ENCODE data around the gene NRXN3.

The NRXN3 gene

GRCh38 chr14:78302841-78303240 is 132.7 kb downstream of the NRXN3 start:
- Mint-ChIP-seq H3K9me3 (no peaks in the 10 kb centered on the region), H3K27me3 (peaks cover 5% of the 10 kb centered on the region), H3K4me3 (no peak overlapping the region), H3K27ac (no peak overlapping the region), H3K4me1 (ENCODE audit: low read depth) (no peaks in the 10 kb centered on the region), H3K36me3 (ENCODE audit: low read depth) (no peaks in the 10 kb centered on the region)
- intact Hi-C loops (cut with micrococcal nuclease): no loop called here

GRCh38 chr14:78307671-78308070 is 137.5 kb downstream of the NRXN3 start:
- H3K4me3 Mint-ChIP-seq: no peak overlapping the region
- H3K27ac Mint-ChIP-seq: no peak overlapping the region
- peaks cover under 1% of the 10 kb centered on the region for H3K27me3 Mint-ChIP-seq
- H3K4me1 Mint-ChIP-seq (ENCODE audit: low read depth): no peaks in the 10 kb centered on the region
- H3K9me3 Mint-ChIP-seq: no peaks in the 10 kb centered on the region
- intact Hi-C loops (cut with micrococcal nuclease): no loop called here
- no peaks in the 10 kb centered on the region for H3K36me3 Mint-ChIP-seq (ENCODE audit: low read depth)

GRCh38 chr14:78308079-78308478 is 137.9 kb downstream of the NRXN3 start:
- intact Hi-C loops (cut with micrococcal nuclease): no loop called here
- Mint-ChIP-seq H3K27ac (no peak overlapping the region), H3K27me3 (no peaks in the 10 kb centered on the region), H3K4me3 (no peak overlapping the region), H3K9me3 (no peaks in the 10 kb centered on the region), H3K4me1 (ENCODE audit: low read depth) (no peaks in the 10 kb centered on the region), H3K36me3 (ENCODE audit: low read depth) (no peaks in the 10 kb centered on the region)

- Mint-ChIP-seq H3K4me1 (ENCODE audit: low read depth) (no peaks in the 10 kb centered on the region), H3K36me3 (ENCODE audit: low read depth) (no peaks in the 10 kb centered on the region), H3K27me3 (no peaks in the 10 kb centered on the region), H3K27ac (no peak overlapping the region), H3K4me3 (no peak overlapping the region), H3K9me3 (no peaks in the 10 kb centered on the region)
- intact Hi-C loops (cut with micrococcal nuclease): no loop called here
Measured at GRCh38 chr14:78310272-78310671, 140.1 kb downstream of the NRXN3 start.

- no peaks in the 10 kb centered on the region for H3K27me3 Mint-ChIP-seq
- intact Hi-C loops (cut with micrococcal nuclease): no loop called here
- no peak overlapping the region for H3K27ac Mint-ChIP-seq
- no peaks in the 10 kb centered on the region for H3K9me3 Mint-ChIP-seq
- H3K4me1 Mint-ChIP-seq (ENCODE audit: low read depth): peaks cover 9% of the 10 kb centered on the region
- no peak overlapping the region for H3K4me3 Mint-ChIP-seq
- H3K36me3 Mint-ChIP-seq (ENCODE audit: low read depth): no peaks in the 10 kb centered on the region
Measured at GRCh38 chr14:78313499-78313898, 143.3 kb downstream of the NRXN3 start.

GRCh38 chr14:78314484-78314883 is 144.3 kb downstream of the NRXN3 start:
- H3K27ac Mint-ChIP-seq: no peak overlapping the region
- H3K4me1 Mint-ChIP-seq (ENCODE audit: low read depth): peaks cover 9% of the 10 kb centered on the region
- intact Hi-C loops (cut with micrococcal nuclease): no loop called here
- H3K4me3 Mint-ChIP-seq: no peak overlapping the region
- no peaks in the 10 kb centered on the region for H3K27me3 Mint-ChIP-seq
- no peaks in the 10 kb centered on the region for H3K36me3 Mint-ChIP-seq (ENCODE audit: low read depth)
- no peaks in the 10 kb centered on the region for H3K9me3 Mint-ChIP-seq

GRCh38 chr14:78316052-78316451 is 145.9 kb downstream of the NRXN3 start:
- Mint-ChIP-seq H3K4me3 (no peak overlapping the region), H3K4me1 (ENCODE audit: low read depth) (peaks cover 9% of the 10 kb centered on the region), H3K36me3 (ENCODE audit: low read depth) (no peaks in the 10 kb centered on the region), H3K27ac (no peak overlapping the region), H3K27me3 (peaks cover 8% of the 10 kb centered on the region), H3K9me3 (no peaks in the 10 kb centered on the region)
- intact Hi-C loops (cut with micrococcal nuclease): no loop called here

GRCh38 chr14:78316786-78317185 is 146.6 kb downstream of the NRXN3 start:
- intact Hi-C loops (cut with micrococcal nuclease): no loop called here
- Mint-ChIP-seq H3K36me3 (ENCODE audit: low read depth) (no peaks in the 10 kb centered on the region), H3K27ac (peak overlapping the region; percentile 15), H3K4me3 (no peak overlapping the region), H3K4me1 (ENCODE audit: low read depth) (peaks cover 9% of the 10 kb centered on the region), H3K9me3 (no peaks in the 10 kb centered on the region), H3K27me3 (peaks cover 8% of the 10 kb centered on the region)

GRCh38 chr14:78319406-78319805 is 149.2 kb downstream of the NRXN3 start:
- H3K4me3 Mint-ChIP-seq: no peak overlapping the region
- peaks cover 8% of the 10 kb centered on the region for H3K27me3 Mint-ChIP-seq
- no peaks in the 10 kb centered on the region for H3K36me3 Mint-ChIP-seq (ENCODE audit: low read depth)
- no peak overlapping the region for H3K27ac Mint-ChIP-seq
- intact Hi-C loops (cut with micrococcal nuclease): no loop called here
- H3K4me1 Mint-ChIP-seq (ENCODE audit: low read depth): peaks cover 9% of the 10 kb centered on the region
- H3K9me3 Mint-ChIP-seq: no peaks in the 10 kb centered on the region

- no peak overlapping the region for H3K27ac Mint-ChIP-seq
- no peak overlapping the region for H3K4me3 Mint-ChIP-seq
- intact Hi-C loops (cut with micrococcal nuclease): no loop called here
- no peaks in the 10 kb centered on the region for H3K36me3 Mint-ChIP-seq (ENCODE audit: low read depth)
- peaks cover 8% of the 10 kb centered on the region for H3K27me3 Mint-ChIP-seq
- H3K9me3 Mint-ChIP-seq: no peaks in the 10 kb centered on the region
- H3K4me1 Mint-ChIP-seq (ENCODE audit: low read depth): peaks cover 9% of the 10 kb centered on the region
Measured at GRCh38 chr14:78319887-78320635, 149.9 kb downstream of the NRXN3 start.

- no peaks in the 10 kb centered on the region for H3K9me3 Mint-ChIP-seq
- H3K27me3 Mint-ChIP-seq: peaks cover 8% of the 10 kb centered on the region
- H3K4me1 Mint-ChIP-seq (ENCODE audit: low read depth): no peaks in the 10 kb centered on the region
- no peak overlapping the region for H3K4me3 Mint-ChIP-seq
- no peaks in the 10 kb centered on the region for H3K36me3 Mint-ChIP-seq (ENCODE audit: low read depth)
- no peak overlapping the region for H3K27ac Mint-ChIP-seq
- intact Hi-C loops (cut with micrococcal nuclease): no loop called here
Measured at GRCh38 chr14:78324353-78324752, 154.2 kb downstream of the NRXN3 start.

GRCh38 chr14:78325911-78326310 is 155.7 kb downstream of the NRXN3 start:
- no peaks in the 10 kb centered on the region for H3K9me3 Mint-ChIP-seq
- H3K4me3 Mint-ChIP-seq: no peak overlapping the region
- H3K27me3 Mint-ChIP-seq: no peaks in the 10 kb centered on the region
- H3K36me3 Mint-ChIP-seq (ENCODE audit: low read depth): no peaks in the 10 kb centered on the region
- no peak overlapping the region for H3K27ac Mint-ChIP-seq
- H3K4me1 Mint-ChIP-seq (ENCODE audit: low read depth): no peaks in the 10 kb centered on the region
- intact Hi-C loops (cut with micrococcal nuclease): no loop called here

GRCh38 chr14:78327426-78328221 is 157.5 kb downstream of the NRXN3 start:
- H3K4me1 Mint-ChIP-seq (ENCODE audit: low read depth): no peaks in the 10 kb centered on the region
- no peak overlapping the region for H3K27ac Mint-ChIP-seq
- H3K4me3 Mint-ChIP-seq: no peak overlapping the region
- no peaks in the 10 kb centered on the region for H3K9me3 Mint-ChIP-seq
- H3K27me3 Mint-ChIP-seq: no peaks in the 10 kb centered on the region
- no peaks in the 10 kb centered on the region for H3K36me3 Mint-ChIP-seq (ENCODE audit: low read depth)
- intact Hi-C loops (cut with micrococcal nuclease): no loop called here

- Mint-ChIP-seq H3K27me3 (no peaks in the 10 kb centered on the region), H3K4me3 (no peak overlapping the region), H3K9me3 (no peaks in the 10 kb centered on the region), H3K36me3 (ENCODE audit: low read depth) (no peaks in the 10 kb centered on the region), H3K27ac (no peak overlapping the region), H3K4me1 (ENCODE audit: low read depth) (no peaks in the 10 kb centered on the region)
- intact Hi-C loops (cut with micrococcal nuclease): no loop called here
Measured at GRCh38 chr14:78329371-78329770, 159.2 kb downstream of the NRXN3 start.

Data from dendritic cell treated with granulocyte-macrophage colony-stimulating factor and Interleukin-4, amounts not matched to agents 40 ng/mL and 50 ng/mL, for 4 days (primary cell).